Epithelial cell of esophagus (primary cell): ENCODE results near the gene CRYGS.
"Not testable (repeated sequence)": the region's sequence is repeated elsewhere in the genome, so short reads cannot be mapped to it uniquely, and the experiment has no call there.

ENCODE experiments used
- DNase-seq: peaks from one replicate; pipeline ENCODE4 v3.0.0; 2010; ENCODE audit warnings: low read depth
- H3K4me3 ChIP-seq: 2 replicates; pipeline ENCODE4 v1.5.1; 2011; ENCODE audit warnings: mild to moderate bottlenecking, low read length, control low read depth
- CTCF ChIP-seq: IDR thresholded peaks from 2 replicates; pipeline ENCODE4 v1.5.1; 2011; ENCODE audit warnings: low read depth, mild to moderate bottlenecking, low read length, control low read depth, inconsistent platforms; ENCODE audit not compliant: insufficient read depth; ENCODE audit errors: missing control alignments

The CRYGS gene

GRCh38 chr3:186502966-186503712, 41.0 kb downstream of the CRYGS start:
- DNase-seq: no peak
- no peak for TF ChIP-seq CTCF
- no peak overlapping the region for H3K4me3 ChIP-seq

- no peak for DNase-seq
- no peak overlapping the region for H3K4me3 ChIP-seq
- no peak for TF ChIP-seq CTCF
Measured at GRCh38 chr3:186502138-186502948, 41.8 kb downstream of the CRYGS start.

- DNase-seq, H3K4me3 ChIP-seq: not testable (repeated sequence)
Measured at GRCh38 chr3:186499949-186500348, 44.2 kb downstream of the CRYGS start.

GRCh38 chr3:186498022-186498421, 46.2 kb downstream of the CRYGS start:
- not testable (repeated sequence) for DNase-seq

GRCh38 chr3:186497608-186498007, 46.6 kb downstream of the CRYGS start:
- TF ChIP-seq CTCF: no peak
- H3K4me3 ChIP-seq: no peak overlapping the region
- no peak for DNase-seq

More at GRCh38 chr3:186498022-186498421, 46.2 kb downstream of the CRYGS start:
- H3K4me3 ChIP-seq: not testable (repeated sequence)

- DNase-seq: no peak
- no peak for TF ChIP-seq CTCF
- no peak overlapping the region for H3K4me3 ChIP-seq
Measured at GRCh38 chr3:186496635-186497034, 47.5 kb downstream of the CRYGS start.

- no peak overlapping the region for H3K4me3 ChIP-seq
- TF ChIP-seq CTCF: no peak
- DNase-seq: no peak
Measured at GRCh38 chr3:186496016-186496415, 48.2 kb downstream of the CRYGS start.
